GM19238 (cell line): ENCODE measurements around the gene CALCB.

Experiments
- DNase-seq: peaks from one replicate; pipeline ENCODE4 v3.0.0; 2011; ENCODE audit warnings: low spot score; ENCODE audit not compliant: insufficient read length

CALCB gene

DNA sequence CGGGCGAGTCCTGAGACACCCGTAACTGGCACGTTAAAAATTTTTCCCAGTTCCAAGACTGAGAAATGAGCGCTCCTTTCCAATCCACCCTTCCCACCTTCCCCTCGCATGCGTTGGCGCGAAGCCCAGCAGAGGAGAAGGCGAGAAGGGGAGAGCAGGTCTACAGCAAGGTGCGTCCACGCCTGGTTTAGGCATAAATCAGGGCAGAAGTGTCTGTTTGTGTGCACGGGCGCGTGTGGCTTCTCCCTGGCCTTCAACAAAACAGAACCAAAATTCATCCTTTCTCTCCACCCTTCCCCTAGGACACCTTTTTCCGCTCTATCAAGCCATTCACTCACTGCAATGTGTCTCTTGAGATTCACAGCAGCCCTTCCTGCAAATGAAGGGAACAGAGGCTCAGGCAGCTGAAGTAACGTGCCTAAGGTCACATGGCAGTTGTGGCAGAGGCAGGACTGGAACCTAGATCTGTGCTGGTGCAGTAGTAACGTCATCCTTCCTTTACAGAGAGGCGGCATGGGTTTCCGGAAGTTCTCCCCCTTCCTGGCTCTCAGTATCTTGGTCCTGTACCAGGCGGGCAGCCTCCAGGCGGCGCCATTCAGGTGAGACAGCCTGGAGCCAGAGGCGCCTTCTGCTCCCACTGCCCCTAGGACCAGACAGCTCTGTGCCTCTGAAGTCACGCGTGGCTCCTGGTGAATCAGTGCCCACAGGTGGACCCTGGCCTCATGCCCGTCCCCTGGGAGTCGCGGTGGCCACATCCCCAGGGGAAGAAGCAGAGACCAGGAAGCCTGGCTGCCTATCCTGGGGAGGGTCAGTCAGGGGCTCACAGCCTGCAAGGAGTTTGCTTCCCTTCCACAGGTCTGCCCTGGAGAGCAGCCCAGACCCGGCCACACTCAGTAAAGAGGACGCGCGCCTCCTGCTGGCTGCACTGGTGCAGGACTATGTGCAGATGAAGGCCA lies 1.1 kb downstream of the CALCB start:
- DNase-seq: peak; percentile 39

- DNase-seq: no peak
Observed at GRCh38 chr11:15075162-15075526, 1.8 kb downstream of the CALCB start.

DNA sequence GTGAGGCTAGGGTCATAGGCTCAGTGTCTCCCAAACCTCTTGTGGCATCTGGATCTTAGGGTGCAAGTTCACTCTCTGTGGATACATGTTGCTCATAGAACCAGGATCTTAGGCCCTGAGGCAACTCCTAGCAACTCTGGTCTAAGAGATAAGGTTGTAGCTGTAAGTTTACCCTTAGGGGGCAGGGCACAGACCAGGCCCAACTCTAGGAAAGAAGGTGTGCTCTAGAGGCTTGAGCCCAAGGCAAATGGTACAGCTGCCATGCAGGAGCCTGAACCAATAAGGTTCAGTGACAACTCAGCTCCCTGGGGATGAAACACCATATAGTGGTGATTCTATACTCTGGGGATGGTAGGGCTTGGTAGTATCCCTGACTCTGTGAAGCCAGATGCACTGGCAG lies 17.8 kb downstream of the CALCB start:
- no peak for DNase-seq

GRCh38 chr11:15091625-15092024 lies 18.2 kb downstream of the CALCB start:
- no peak for DNase-seq

DNA sequence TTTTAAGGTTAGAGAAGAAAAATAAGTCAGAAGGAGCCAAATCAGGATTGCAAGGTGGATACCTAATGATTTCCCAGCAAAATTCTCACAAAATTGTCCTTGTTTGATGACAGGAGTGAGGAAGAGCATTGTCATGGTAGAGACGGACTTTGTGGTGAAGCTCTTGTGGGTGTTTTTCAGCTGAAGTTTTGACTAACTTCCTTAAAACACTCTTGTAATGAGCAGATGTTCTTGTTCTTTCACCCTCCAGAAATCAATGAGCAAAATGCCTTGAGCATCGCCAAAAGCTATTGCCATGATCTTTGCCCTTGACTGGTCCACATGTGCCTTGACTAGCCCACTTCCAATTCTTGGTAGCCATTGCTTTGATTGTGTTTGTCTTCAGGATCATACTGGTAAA lies 20.0 kb downstream of the CALCB start:
- DNase-seq: no peak

DNA sequence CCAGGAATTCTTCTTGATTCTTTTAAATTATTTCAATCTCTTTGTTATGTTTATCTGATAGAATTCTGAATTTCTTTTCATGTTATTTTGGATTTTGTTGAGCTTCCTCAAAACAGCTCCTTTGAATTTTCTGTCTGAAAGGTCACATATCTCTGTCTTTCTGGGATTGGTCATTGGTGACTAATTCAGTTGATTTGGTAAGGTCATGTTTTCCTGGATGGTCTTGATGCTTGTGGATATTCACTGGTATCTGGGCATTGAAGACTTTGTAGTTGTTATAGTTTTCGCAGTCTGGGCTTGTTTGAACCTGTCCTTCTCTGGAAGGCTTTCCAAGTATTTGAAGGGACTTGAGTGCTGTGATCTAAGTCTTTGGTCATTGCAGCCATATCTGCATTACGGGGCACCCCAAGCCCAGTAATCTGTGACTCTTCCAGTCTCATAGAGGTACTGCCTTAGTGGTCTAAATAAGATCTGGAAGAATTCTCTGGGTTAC lies 22.4 kb downstream of the CALCB start:
- DNase-seq: no peak

GRCh38 chr11:15097411-15097810 lies 24.0 kb downstream of the CALCB start:
- DNase-seq: no peak

DNA sequence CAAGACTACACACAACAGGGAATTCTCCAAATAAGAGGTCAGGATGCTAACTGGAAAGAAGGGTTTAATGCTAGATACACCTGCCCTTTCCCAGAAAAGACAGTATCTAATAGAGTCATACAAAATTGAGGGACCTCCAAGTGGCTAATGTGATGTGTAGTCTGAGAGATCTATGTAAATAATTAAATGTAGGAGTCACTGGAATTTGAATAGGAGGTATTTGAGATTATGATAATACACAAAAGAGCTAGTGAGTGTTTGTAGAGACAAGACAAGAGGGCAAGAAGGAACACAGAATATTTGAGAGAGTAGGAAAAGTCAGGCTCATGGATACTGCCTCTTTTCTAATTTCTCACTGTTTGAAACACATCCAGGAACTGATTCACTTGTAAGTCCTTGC lies 25.9 kb downstream of the CALCB start:
- DNase-seq: no peak

DNA sequence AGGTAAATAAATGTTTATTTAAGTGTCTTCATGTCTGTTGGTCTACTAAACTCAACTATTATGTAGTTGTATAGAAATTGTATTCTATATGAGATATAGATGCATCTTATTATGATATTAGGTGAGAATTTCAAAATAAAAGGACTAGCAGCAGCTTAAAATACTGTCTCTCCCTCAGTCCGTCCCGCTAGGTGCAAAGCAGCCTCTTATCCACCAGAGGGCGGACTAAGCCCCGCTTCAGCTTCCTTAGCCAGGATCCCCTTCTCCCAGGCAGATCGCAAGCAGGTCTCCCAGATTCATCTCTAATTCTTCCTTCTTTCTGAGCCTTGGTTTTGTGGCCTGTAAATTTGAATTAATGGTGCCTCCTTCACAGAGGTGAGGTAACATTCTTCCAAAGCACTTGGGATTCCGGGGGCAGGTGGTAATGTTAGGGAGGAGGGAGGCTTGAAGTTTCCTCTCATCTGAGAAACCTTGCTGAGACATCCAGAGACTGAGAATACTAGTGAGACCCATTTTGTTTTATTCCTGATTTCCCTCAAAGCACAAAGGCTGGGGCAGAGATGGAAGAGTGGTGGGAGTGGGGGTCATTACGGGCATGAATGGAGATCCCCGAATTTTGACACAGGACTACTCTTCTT lies 27.8 kb downstream of the CALCB start:
- DNase-seq: peak; percentile 37

DNA sequence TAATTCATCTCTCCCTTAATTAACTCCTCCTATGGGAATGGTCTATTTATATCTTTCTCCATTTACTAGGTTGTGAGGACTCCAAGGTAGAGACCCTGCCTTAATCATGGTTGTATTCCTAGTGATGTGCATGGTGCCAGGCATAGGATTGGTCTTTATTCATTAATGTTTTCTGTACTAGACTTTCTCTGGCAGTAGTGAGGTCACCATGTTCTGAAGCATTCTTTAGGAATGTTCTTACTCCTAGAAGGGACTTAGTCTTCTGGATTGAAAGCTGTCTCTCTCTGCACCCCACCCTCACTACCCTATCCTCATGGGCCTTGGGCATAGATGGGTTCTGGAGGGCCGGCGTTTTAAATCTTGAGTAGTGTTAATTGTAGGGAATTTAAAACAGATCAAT lies 30.8 kb downstream of the CALCB start:
- no peak for DNase-seq

DNA sequence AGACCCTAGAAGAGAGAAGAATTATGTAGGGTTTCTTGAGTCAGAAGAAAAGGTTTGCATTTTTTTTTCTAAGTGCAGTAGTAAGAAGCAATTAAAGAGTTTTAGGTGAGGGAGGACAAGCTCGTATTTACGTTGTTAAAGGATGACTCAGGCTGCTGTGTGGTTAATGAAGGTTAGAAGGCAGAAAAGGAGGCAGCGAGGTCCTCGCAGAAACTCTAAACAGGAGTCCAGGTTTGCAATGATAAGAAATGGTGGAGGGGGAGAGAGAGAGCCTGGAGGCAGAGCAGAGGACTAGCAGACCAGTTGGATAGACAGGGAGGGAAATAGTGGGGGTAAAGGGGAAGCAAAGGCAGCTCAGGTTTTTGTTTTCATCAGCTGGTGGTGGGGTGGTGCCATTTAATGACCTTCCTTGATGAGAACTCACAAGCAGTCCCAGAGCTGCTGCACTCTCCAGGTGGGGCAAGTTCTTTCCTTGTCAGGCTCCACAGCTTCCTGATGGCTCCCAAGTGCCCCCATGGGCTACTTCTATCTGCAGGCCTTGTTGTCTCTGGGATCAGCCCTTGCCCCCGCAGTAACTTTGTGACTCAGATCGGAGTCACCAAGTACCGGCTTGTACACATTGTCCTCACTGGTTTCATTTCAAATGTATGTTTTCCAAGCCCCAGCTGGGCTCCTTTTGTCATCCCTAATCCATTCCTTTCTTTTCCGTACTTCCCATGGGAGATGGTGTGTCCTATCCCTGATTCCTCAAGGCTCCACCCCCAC lies 33.0 kb downstream of the CALCB start:
- DNase-seq: no peak

DNA sequence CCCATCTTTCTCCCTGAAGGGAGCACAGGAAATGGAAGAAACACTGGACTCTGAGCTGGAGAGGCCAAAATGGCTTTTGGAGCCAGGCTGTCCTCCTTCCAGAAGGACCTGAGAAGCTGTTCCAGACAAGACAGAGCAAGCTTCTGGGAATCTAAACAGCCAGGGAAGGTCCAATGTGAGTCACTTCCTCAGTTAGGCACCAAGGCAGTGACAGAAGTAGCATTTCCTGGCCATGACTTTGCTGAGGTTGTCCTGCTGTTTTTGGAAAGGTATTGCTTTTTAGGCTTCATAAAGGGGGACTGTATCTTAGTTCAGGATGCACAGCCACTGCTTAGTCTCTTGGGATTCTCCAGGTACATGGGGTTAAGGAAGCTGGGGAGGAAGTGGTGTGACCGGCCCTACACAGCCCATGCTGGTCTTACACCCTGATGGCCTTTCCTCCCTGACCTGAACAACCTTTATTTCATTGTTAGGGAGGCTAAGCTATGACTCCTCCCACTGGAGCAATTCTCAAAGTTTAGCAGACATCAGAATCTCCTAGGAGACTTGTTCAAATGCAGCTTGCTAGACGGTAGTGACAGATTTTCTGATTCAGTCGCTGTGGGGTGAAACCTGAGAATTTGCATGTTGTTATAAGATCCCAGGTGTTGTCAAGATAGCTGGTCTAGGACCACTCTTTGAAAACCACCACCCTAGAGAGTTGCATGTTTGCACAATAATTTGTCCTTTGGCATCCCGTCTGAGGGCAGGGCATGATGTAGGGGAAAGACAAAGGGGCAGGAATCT lies 34.5 kb downstream of the CALCB start:
- peak; percentile 27 for DNase-seq

DNA sequence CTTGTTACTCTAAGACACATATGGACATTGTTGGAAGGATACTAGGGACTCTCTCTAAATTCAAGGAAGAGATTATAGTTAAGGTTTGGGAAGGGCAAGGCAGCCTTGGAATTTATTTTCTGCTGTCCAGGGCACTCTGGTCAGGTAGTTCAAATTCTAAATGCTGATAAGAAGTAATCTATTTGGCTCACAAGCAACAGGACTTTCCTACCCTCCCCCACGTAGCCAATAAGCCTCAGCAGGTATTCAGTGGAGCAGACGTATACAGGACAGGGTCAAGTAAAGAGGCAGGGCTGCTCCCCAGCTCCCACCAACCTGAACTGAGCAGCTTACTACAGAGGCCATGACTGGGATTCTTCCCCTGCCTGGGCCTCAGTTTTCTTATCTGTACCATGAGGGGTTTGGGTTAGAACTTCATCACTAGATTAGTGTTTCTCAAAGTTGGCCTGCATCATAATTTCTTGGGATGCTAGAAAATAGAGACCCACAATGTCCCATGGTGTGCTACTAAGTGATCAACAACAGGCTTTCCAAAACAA lies 35.3 kb downstream of the CALCB start:
- DNase-seq: no peak

DNA sequence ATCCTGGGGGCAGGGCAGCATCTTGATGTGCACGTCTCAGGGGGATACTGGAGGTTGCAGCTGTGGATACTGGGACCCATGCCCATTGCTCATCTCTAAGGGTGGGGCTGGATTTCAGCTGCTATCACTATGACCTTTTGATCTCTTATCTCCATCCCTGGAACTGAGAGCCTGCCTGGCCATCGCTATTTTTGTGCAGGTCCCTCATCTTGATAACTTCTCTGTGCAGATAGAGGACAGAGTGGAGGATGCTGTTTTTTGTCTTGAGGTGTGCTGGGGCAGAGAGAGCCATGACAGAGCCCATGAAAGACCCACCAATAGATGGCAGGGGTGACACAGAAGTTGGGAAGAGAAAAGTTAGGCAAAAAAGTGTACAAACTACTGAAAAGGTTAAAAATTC lies 36.2 kb downstream of the CALCB start:
- no peak for DNase-seq

- no peak for DNase-seq
Observed at GRCh38 chr11:15111215-15111614, 37.8 kb downstream of the CALCB start.

DNA sequence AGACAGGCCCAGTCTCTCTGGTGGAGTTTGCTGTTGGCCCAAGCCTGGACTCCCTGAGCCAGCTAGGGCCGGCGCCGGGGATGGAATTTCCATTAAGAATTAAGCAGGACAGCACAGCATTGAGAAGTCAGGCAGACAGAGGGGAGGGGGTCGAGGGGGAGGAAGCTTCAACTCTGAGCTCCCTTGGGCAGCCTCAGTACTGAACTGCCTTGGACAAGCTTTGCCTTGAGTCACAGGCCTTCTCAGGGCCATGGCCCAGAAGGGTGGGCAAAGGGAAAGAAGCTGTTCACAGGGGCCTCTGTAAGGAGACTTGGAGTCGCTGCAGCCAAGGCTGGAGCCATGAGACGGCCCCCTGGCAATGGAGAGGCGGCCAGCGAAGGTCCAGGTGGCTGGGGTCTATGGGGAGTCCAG lies 38.7 kb downstream of the CALCB start:
- no peak for DNase-seq

DNA sequence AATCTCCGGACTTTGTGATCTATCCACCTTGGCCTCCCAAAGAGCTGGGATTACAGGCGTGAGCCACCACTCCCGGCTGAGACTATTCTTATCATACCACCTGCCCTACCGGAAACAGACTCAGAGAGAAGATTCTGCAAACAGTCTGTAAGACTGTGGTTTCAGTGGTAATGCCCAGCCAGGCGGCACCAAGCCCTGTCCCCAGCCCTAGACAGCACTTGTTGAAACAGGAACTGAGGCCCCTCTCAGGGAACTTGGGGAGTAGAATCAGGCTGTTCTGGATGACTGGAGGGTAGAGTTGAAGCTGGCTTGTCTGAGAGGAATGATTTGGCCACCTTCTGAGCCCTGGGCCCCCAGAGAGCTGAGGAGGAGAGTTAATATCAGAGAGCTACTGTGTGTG lies 40.0 kb downstream of the CALCB start:
- DNase-seq: peak; percentile 46

GRCh38 chr11:15114501-15115475 lies 41.4 kb downstream of the CALCB start, which contains the start of gene INSC:
INSC (plus strand) TSS chr11:15114923; CDS start chr11:15149175, 34,252 bp downstream.
- no peak for DNase-seq

GRCh38 chr11:15115686-15116085 lies 42.3 kb downstream of the CALCB start:
- no peak for DNase-seq

DNA sequence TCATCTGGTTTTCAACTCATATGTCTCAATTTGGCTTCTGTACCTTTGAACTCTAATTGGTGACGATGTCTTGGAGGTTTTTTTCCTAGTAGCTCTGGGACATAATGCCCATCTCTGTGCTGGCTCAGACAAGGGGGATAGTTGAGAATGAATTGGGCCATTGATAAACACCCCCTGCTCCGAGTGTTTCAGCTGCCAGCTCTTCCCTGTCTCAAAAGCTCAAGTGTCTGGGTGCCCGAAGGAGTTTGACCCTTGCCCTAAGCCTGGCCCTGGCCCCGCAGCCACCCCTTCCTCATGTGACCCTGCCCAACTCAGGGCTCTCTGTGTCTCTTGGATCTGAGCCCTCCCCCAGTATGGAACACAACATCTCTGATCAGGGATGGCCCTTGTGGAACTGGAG lies 44.4 kb downstream of the CALCB start:
- no peak for DNase-seq
